Bronchial epithelial cell (primary cell): ENCODE data around the gene GLIS1. TPM values are rescaled to one million over a fixed set of nuclear protein-coding genes. Genes with fewer than 3 reads are reported as not detected.

Experiments
- DNase-seq: peaks from one replicate; pipeline ENCODE4 v3.0.0-alpha.2; 2010; ENCODE audit warnings: low read depth
- FAIRE-seq: peaks from 2 replicates; lab custom pipeline; 2011; peaks lifted over from hg19 to GRCh38; lab: Jason Lieb, UNC
- H3K27me3 ChIP-seq: 2 replicates; pipeline ENCODE4 v1.5.1; 2011; ENCODE audit warnings: low read length; ENCODE audit not compliant: control insufficient read depth, insufficient read depth
- H3K36me3 ChIP-seq: 2 replicates; pipeline ENCODE4 v1.5.1; 2011; ENCODE audit warnings: low read length; ENCODE audit not compliant: control insufficient read depth, insufficient read depth
- H3K4me3 ChIP-seq: 2 replicates; pipeline ENCODE4 v1.5.1; 2011; ENCODE audit warnings: mild to moderate bottlenecking, low read depth, low read length, control low read depth
- CTCF ChIP-seq: IDR thresholded peaks from 2 replicates; pipeline ENCODE4 v1.5.1; 2011; ENCODE audit warnings: mild to moderate bottlenecking, moderate library complexity, low read length, control low read depth, inconsistent platforms; ENCODE audit not compliant: insufficient read depth, severe bottlenecking
- total RNA-seq: library from RNA; depleted of rRNA; stranded (reverse); fragments of >200 nt; gene quantifications from 2 replicates; pipeline ENCODE4 v1.2.1, GENCODE V29; 2014

Gene GLIS1
- total RNA-seq, 1 donor from 2014 or later = under 0.01 TPM

DNA sequence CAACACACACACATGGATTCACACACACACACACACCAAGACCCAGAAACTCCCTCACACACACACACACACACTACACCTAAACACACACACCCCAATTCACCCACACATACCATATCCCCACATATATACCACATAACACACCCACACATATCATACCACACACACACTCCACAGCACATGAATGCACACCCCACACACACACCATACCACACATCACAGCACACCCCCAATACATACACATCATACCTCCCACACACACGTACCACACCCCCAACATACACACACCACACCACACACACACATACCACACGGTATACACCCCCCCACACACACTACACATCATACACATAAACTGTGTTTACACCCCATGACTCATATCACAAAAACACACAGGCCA lies 199.7 kb downstream of the GLIS1 start:
- FAIRE-seq (peak; percentile 77), DNase-seq (no peak)
- no peak for TF ChIP-seq CTCF
- no peaks in the 10 kb centered on the region for H3K36me3 ChIP-seq
- no peak overlapping the region for H3K4me3 ChIP-seq
- peaks cover 3% of the 10 kb centered on the region for H3K27me3 ChIP-seq

GRCh38 chr1:53536606-53537005 lies 202.4 kb downstream of the GLIS1 start:
- FAIRE-seq = no peak
- TF ChIP-seq CTCF = no peak
- Histone ChIP-seq H3K4me3 (no peak overlapping the region), H3K27me3 (peaks cover 3% of the 10 kb centered on the region), H3K36me3 (no peaks in the 10 kb centered on the region)
- no peak for DNase-seq

DNA sequence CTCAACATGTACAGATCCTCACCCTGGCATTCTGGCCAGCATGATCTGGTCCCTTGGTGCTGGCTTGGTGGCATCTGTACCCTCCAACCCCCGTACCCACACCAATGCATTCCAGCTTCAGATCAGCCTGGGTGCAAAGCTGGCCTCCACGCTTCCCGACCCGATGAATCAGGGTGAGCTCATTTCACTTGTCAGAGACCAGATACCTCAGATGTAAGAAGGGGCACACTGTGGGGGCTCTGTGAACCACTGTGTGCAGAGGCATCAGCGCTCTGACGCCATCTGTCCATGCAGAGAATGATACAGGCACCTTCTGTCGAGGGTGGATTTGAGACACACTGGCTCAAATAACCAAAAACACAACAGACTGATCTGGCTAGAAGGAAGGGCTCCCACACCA lies 203.1 kb downstream of the GLIS1 start:
- FAIRE-seq (peak; percentile 36), DNase-seq (no peak)
- H3K4me3 ChIP-seq = no peak overlapping the region
- no peaks in the 10 kb centered on the region for H3K36me3 ChIP-seq
- no peak for TF ChIP-seq CTCF
- H3K27me3 ChIP-seq = peaks cover 6% of the 10 kb centered on the region

GRCh38 chr1:53535226-53535625 lies 203.7 kb downstream of the GLIS1 start:
- Histone ChIP-seq H3K27me3 (peaks cover 6% of the 10 kb centered on the region), H3K36me3 (no peaks in the 10 kb centered on the region), H3K4me3 (no peak overlapping the region)
- DNase-seq = no peak
- TF ChIP-seq CTCF = no peak
- no peak for FAIRE-seq

GRCh38 chr1:53532912-53533311 lies 206.1 kb downstream of the GLIS1 start:
- Histone ChIP-seq H3K4me3 (no peak overlapping the region), H3K27me3 (peaks cover 6% of the 10 kb centered on the region), H3K36me3 (no peaks in the 10 kb centered on the region)
- TF ChIP-seq CTCF = no peak
- FAIRE-seq = no peak
- DNase-seq = no peak

- no peak overlapping the region for H3K4me3 ChIP-seq
- DNase-seq (no peak), FAIRE-seq (no peak)
- peaks cover 6% of the 10 kb centered on the region for H3K27me3 ChIP-seq
- no peak for TF ChIP-seq CTCF
- no peaks in the 10 kb centered on the region for H3K36me3 ChIP-seq
Measured at GRCh38 chr1:53532377-53532776, 206.6 kb downstream of the GLIS1 start.
